Ovary (tissue), 9 donors: ENCODE measurements around the gene C10orf88. TPM values are rescaled to one million over a fixed set of nuclear protein-coding genes. Genes with fewer than 3 reads are reported as not detected.
"Not testable (repeated sequence)": the region's sequence is repeated elsewhere in the genome, so short reads cannot be mapped to it uniquely, and the experiment has no call there.

ENCODE experiments used
- DNase-seq, 5 donors: peaks; one replicate each; pipeline ENCODE4 v3.0.0-alpha.2; 2019 to 2020
- H3K27ac ChIP-seq, 2 donors: fragments of 200-600 bp; one replicate each; pipeline versions ENCODE4 v1.5.1 to v1.8.0; 2019 to 2022
- H3K27me3 ChIP-seq: fragments of 200-600 bp; one replicate; pipeline ENCODE4 v1.8.0; 2022
- H3K36me3 ChIP-seq: fragments of 200-600 bp; sonication (generic); one replicate; pipeline ENCODE4 v1.5.1; 2019
- H3K4me1 ChIP-seq: one replicate; pipeline ENCODE4 v1.8.1; 2013; ENCODE audit warnings: mild to moderate bottlenecking, moderate library complexity; ENCODE audit not compliant: insufficient read depth
- H3K4me3 ChIP-seq: fragments of 200-600 bp; sonication (generic); one replicate; pipeline ENCODE4 v1.5.1; 2017
- H3K9me3 ChIP-seq, 2 donors: fragments of 200-600 bp in 1 of 2; sonication (generic) in 1 of 2; one replicate each; pipeline versions ENCODE4 v1.5.1 to v1.8.1; 2013 to 2019; ENCODE audit warnings: mild to moderate bottlenecking in 1 of 2, moderate library complexity in 1 of 2
- EP300 ChIP-seq: sonication (generic); formaldehyde crosslinking; IDR thresholded peaks from one replicate; pipeline ENCODE4 v1.6.1; 2017; ENCODE audit warnings: antibody characterized with exemption
- POLR2A ChIP-seq: fragments of 450-650 bp; IDR thresholded peaks from one replicate; pipeline ENCODE4 v1.6.1; 2017; ENCODE audit warnings: antibody characterized with exemption, mild to moderate bottlenecking, moderate library complexity
- WGBS, 3 donors: extraction: QIAGEN DNeasy Blood & Tissue Kit in 1 of 3; methylation state at CpG; one replicate each; pipeline versions ENCODE4 v1.1.5 to v1.1.7; 2013 to 2017; 5-methylcytosine and 5-hydroxymethylcytosine counted together
- intact Hi-C, 4 donors: fragments of 100-400 bp; cut with DNase I; formaldehyde crosslinking; loops; one replicate each; pipeline versions ENCODE4 v1.11.0 to v1.15.1; 2022 to 2023
- polyA plus RNA-seq, 2 donors: library from polyadenylated mRNA; stranded (reverse); fragments of 200-250 nt in 1 of 2; fragments of 350-450 nt in 1 of 2; fragmentation: Illumina TruSeq in 1 of 2; extraction: RNeasy Lipid Tissue Mini Kit (QIAGEN cat#74804) in 1 of 2; gene quantifications; one replicate each; pipeline ENCODE4 v1.2.3, GENCODE V29; 2013 to 2014
- total RNA-seq, 7 donors: library from RNA; depleted of rRNA in 2 of 7; stranded (reverse); fragments of >200 nt in 2 of 7; fragmentation: NEBNext Ultra II Directional in 3 of 7; extraction: Animal tissue kit (Norgen Biotek cat#: 25700) in 3 of 7; gene quantifications; one replicate each; pipeline versions ENCODE4 v1.1.0 to v1.2.4, GENCODE V29; 2016 to 2023
- TF ChIP-seq, protein P1 (sequence below), 3 donors: fragments of 450-650 bp in 2 of 3; fragments of 200-600 bp in 1 of 3; IDR thresholded peaks; one replicate each; pipeline versions ENCODE4 v1.5.1 to v1.8.0; 2016 to 2022; ENCODE audit warnings: antibody characterized with exemption in 3 of 3, mild to moderate bottlenecking in 1 of 3
- donor health status: DM: no; HTN: no; CAD: no; lungs with moderate emphysema.
- donor health status: DM: no; HTN: no; CAD: no.
- donor health status: Bipolar disorder and iron deficiency.
- donor health status: DM: yes; HTN: yes; CAD: no.
- donor health status: DM: no; HTN: no; CAD: no.
- donor health status: DM: yes; HTN: yes; CAD: no.

C10orf88 gene
- total and polyA plus RNA-seq, 9 donors: 3.0 to 9.7 (median 7.2) TPM

DNA sequence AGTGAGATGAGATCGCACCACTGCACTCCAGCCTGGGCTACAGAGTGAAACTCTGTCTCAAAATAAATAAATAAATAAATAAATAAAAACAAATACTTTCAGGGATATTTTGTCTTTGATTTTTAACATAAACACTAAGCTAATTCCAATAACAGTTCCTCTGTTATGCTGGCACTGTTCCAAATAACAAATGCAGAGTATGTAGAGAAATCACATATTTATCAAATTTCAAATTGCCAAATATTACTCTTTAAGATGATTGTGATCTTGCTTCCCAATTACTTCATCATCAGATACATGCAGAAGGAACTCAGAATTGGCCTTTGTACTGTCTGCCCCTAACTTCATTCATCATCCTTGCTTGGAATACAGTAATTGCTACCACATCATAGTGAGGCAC lies 23.9 kb downstream of the C10orf88 start:
- 97 to 100% (median 97%) methylated on average over 1 of the region's 1 CpG for whole genome bisulfite sequencing, 3 donors
- H3K9me3 ChIP-seq: no peaks in the 10 kb centered on the region
- no peaks in the 10 kb centered on the region for H3K4me1 ChIP-seq
- intact Hi-C loops: no loop called here
- H3K36me3 ChIP-seq: no peaks in the 10 kb centered on the region
- no peak for TF ChIP-seq EP300
- TF ChIP-seq, protein P1, sequence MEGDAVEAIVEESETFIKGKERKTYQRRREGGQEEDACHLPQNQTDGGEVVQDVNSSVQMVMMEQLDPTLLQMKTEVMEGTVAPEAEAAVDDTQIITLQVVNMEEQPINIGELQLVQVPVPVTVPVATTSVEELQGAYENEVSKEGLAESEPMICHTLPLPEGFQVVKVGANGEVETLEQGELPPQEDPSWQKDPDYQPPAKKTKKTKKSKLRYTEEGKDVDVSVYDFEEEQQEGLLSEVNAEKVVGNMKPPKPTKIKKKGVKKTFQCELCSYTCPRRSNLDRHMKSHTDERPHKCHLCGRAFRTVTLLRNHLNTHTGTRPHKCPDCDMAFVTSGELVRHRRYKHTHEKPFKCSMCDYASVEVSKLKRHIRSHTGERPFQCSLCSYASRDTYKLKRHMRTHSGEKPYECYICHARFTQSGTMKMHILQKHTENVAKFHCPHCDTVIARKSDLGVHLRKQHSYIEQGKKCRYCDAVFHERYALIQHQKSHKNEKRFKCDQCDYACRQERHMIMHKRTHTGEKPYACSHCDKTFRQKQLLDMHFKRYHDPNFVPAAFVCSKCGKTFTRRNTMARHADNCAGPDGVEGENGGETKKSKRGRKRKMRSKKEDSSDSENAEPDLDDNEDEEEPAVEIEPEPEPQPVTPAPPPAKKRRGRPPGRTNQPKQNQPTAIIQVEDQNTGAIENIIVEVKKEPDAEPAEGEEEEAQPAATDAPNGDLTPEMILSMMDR (IDR thresholded peaks at IDR 0.05): no peak
- no peak for TF ChIP-seq POLR2A
- no peak overlapping the region for H3K4me3 ChIP-seq
- DNase-seq: no peak
- no peaks in the 10 kb centered on the region for H3K27me3 ChIP-seq
- H3K27ac ChIP-seq: no peak overlapping the region

DNA sequence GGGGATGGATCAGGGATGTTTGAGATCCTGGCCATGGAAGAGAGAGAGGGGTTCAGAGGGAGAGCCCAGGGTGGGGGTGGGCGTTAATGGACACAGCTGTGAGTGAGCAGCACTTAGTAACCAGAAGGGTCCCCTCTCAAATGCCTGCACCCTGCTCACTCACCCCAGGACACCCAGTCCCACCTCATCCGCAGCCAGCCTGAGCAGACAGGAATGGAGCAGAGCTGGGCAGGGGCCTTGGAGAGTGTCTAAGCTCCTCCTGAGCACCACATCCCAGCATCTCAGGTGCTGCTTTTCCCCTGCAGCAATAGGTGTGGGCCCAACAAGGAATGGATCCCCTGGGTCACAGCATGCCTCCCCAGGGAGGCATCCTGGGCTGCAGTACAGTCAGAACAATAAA lies 38.3 kb downstream of the C10orf88 start:
- Histone ChIP-seq H3K4me3 (no peak overlapping the region), H3K9me3 (no peaks in the 10 kb centered on the region), H3K36me3 (no peaks in the 10 kb centered on the region), H3K27me3 (no peaks in the 10 kb centered on the region), H3K4me1 (no peaks in the 10 kb centered on the region), H3K27ac (no peak overlapping the region)
- DNase-seq: no peak
- intact Hi-C loops: no loop called here
- TF ChIP-seq EP300 (no peak), POLR2A (no peak)
- TF ChIP-seq, protein P1 (IDR thresholded peaks at IDR 0.05): no peak
- 58 to 69% (median 58%) methylated on average over 2 of the region's 2 CpGs for WGBS, 3 donors

DNA sequence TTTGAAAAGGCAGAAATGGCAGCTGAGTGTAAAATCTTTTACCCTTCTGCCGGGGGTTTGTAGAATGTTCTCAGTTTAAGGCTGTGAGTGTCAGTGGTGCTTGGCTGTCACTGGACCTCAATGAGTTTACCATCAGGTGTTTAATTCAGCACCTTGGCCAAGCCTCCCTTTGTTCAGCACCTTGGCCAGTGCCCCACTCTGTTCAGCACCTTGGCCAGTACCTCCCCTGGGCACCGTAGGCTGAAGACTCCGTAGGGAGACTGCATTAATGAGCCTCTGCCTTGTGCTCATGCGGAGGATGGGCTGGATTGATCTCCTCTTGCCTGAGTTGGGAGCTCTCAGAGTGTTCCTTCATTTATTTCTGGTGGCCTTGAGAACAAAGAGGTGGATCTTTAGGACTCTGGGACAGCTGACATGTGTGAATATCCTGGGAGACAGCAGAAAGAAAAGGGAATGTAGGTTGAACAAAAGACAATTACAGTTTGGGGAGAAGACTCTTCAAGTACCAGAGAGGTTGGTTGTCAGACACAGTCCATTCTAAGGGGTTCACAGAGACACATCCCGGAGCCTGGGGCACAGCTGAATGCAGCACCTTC lies 42.0 kb downstream of the C10orf88 start:
- TF ChIP-seq EP300 (no peak), POLR2A (no peak)
- TF ChIP-seq, protein P1 (IDR thresholded peaks at IDR 0.05): no peak
- no peak overlapping the region for H3K4me3 ChIP-seq
- H3K27me3 ChIP-seq: no peaks in the 10 kb centered on the region
- WGBS, 3 donors: 23 to 31% (median 26%) methylated on average over 5 of the region's 5 CpGs
- H3K36me3 ChIP-seq: no peaks in the 10 kb centered on the region
- H3K4me1 ChIP-seq: no peaks in the 10 kb centered on the region
- peak in 1 of 5 donors; percentile 35 for DNase-seq
- intact Hi-C loops: no loop called here
- H3K9me3 ChIP-seq: no peaks in the 10 kb centered on the region
- H3K27ac ChIP-seq: no peak overlapping the region

DNA sequence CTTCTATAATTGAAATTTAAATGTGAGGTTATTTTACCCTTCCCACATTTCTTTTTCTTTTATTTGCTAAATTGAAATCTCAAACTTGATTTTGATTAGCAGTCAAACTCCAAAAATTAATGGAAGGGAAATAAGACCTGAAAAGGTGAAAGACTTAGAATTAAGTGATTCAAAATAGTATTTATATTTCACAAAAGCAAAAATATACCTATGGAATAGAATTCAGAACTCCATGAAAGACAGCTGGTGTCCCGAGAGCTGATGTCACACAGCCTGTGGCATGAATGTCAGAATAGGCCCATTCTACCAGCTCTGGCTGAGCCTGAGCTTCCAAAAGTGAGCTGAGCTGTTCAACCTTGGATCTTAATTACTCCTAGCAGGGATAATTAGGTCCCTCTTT lies 43.7 kb downstream of the C10orf88 start, which contains the start of gene FAM24A:
TSS of gene FAM24A (plus strand) at position 301 of the 400 bp plus-strand sequence. CDS start 1,025 bp downstream, outside the sequence.
- no peaks in the 10 kb centered on the region for H3K9me3 ChIP-seq
- H3K27ac ChIP-seq: no peak within 1 kb of the TSS
- no peak for DNase-seq
- no peak within 1 kb of the TSS for H3K4me3 ChIP-seq
- H3K27me3 ChIP-seq: no peaks in the 10 kb centered on the region
- TF ChIP-seq EP300 (no peak), POLR2A (no peak)
- TF ChIP-seq, protein P1 (IDR thresholded peaks at IDR 0.05): no peak
- no peaks in the 10 kb centered on the region for H3K36me3 ChIP-seq
- intact Hi-C loops: no loop called here
- H3K4me1 ChIP-seq: no peaks in the 10 kb centered on the region
- WGBS, 3 donors: 63 to 80% (median 71%) methylated on average over 1 of the region's 1 CpG

DNA sequence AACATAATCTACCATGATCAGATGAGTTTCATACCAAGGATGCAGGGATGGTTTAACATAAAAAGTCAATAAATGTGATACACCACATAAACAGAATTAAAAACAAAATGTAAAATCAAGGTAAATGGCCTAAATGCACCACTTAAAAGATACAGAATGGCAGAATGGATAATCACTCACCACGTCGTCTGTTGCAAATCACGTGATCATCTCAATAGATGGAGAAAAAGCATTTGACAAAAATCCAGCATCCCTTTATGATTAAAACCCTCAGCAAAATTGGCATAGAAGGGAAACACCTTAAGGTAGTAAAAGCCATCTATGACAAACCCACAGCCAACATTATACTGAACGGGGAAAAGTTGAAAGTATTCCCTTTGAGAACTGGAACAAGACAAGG lies 50.2 kb downstream of the C10orf88 start:
- WGBS, 3 donors: 68 to 79% (median 71%) methylated on average over 4 of the region's 4 CpGs

More for the DNA sequence above, 50.2 kb downstream of the C10orf88 start:
- DNase-seq, H3K9me3 ChIP-seq, H3K27me3 ChIP-seq, H3K4me3 ChIP-seq, H3K4me1 ChIP-seq, intact Hi-C loops, H3K36me3 ChIP-seq, H3K27ac ChIP-seq: not testable (repeated sequence)
